GM12878 (cell line): ENCODE data around the gene CDYL. TPM values are rescaled to one million over a fixed set of nuclear protein-coding genes. Genes with fewer than 3 reads are reported as not detected.

ENCODE experiments used
- ATAC-seq: fragments of 200-7000 bp; cut with Tn5 transposase; 3 replicates; pipeline ENCODE4 v1.9.1; 2020; ENCODE audit warnings: mild to moderate bottlenecking, moderate library complexity
- BruUV-seq: library from RNA; stranded (reverse); fragments of 400-500 nt; replicated peaks from 2 replicates; lab custom pipeline; 2021; lab: Mats Ljungman, UMichigan
- CTCF ChIA-PET: fragments of 300-600 bp; sonication (Branson Sonifier 250); formaldehyde crosslinking; extraction: SDS; loops from one replicate; lab custom pipeline; 2021; ENCODE audit warnings: inconsistent platforms; lab: Yijun Ruan, JAX
- POLR2A ChIA-PET: fragments of 350-600 bp; formaldehyde crosslinking; extraction: SDS; loops from one replicate; lab custom pipeline; 2021; ENCODE audit warnings: inconsistent platforms; lab: Charles Lee
- RAD21 ChIA-PET: fragments of 300-600 bp; sonication (Branson Sonifier 250); formaldehyde crosslinking; loops from one replicate; lab custom pipeline; 2023; ENCODE audit warnings: antibody characterized with exemption; ENCODE audit not compliant: unreplicated experiment; lab: Charles Lee
- SMC1A ChIA-PET: fragments of 300-600 bp; sonication (Branson Sonifier 250); formaldehyde crosslinking; loops from one replicate; lab custom pipeline; 2023; ENCODE audit not compliant: unreplicated experiment, uncharacterized antibody; lab: Charles Lee
- DNase-seq: peaks from one replicate; pipeline ENCODE4 v3.0.0-alpha.2; 2011; ENCODE audit warnings: low read depth, low spot score
- FAIRE-seq: peaks from 3 replicates; lab custom pipeline; 2011; peaks lifted over from hg19 to GRCh38; lab: Jason Lieb, UNC
- H2AFZ ChIP-seq: 2 replicates; pipeline ENCODE4 v1.6.0; 2011; ENCODE audit warnings: low read depth, low read length, control low read depth; ENCODE audit not compliant: control insufficient read depth
- H3K27ac ChIP-seq: 2 replicates; pipeline ENCODE4 v1.5.1; 2011; ENCODE audit warnings: control low read depth; ENCODE audit not compliant: control insufficient read depth, insufficient read depth
- H3K27me3 ChIP-seq, 2 experiments: replicated peaks in 1 of 2; 2 replicates each; pipeline versions ENCODE4 v1.6.0 to v1.6.1; 2011; ENCODE audit warnings: low read length in 1 of 2; ENCODE audit not compliant: control insufficient read depth in 2 of 2, insufficient read depth in 2 of 2
- H3K36me3 ChIP-seq, 2 experiments: 2 replicates each; pipeline ENCODE4 v1.5.1; 2011; ENCODE audit warnings: low read length in 1 of 2; ENCODE audit not compliant: control insufficient read depth in 2 of 2, insufficient read depth in 2 of 2
- H3K4me1 ChIP-seq: 2 replicates; pipeline ENCODE4 v1.6.1; 2011; ENCODE audit warnings: mild to moderate bottlenecking, low read length, moderate library complexity, mixed read lengths; ENCODE audit not compliant: control insufficient read depth, insufficient read depth
- H3K4me2 ChIP-seq: 2 replicates; pipeline ENCODE4 v1.6.0; 2011; ENCODE audit warnings: control low read depth; ENCODE audit not compliant: control insufficient read depth, insufficient read depth
- H3K4me3 ChIP-seq: fragments of 200-600 bp; sonication (generic); 2 replicates; pipeline ENCODE4 v1.5.1; 2016
- H3K79me2 ChIP-seq: 2 replicates; pipeline ENCODE4 v1.6.0; 2011; ENCODE audit warnings: low read length; ENCODE audit not compliant: control insufficient read depth, insufficient read depth
- H3K9ac ChIP-seq: 2 replicates; pipeline ENCODE4 v1.8.0; 2011; ENCODE audit warnings: low read length, control low read depth, mixed read lengths; ENCODE audit not compliant: control insufficient read depth, insufficient read depth
- H3K9me3 ChIP-seq: replicated peaks from 3 replicates; pipeline ENCODE4 v1.5.1; 2011; ENCODE audit warnings: mild to moderate bottlenecking, low read length; ENCODE audit not compliant: control insufficient read depth, insufficient read depth
- H4K20me1 ChIP-seq: 2 replicates; pipeline ENCODE4 v1.6.0; 2011; ENCODE audit not compliant: control insufficient read depth, insufficient read depth
- E2F8 ChIP-seq: fragments of 450-650 bp; IDR thresholded peaks from 2 replicates; pipeline ENCODE4 v1.6.1; 2018; ENCODE audit warnings: mild to moderate bottlenecking, low read depth, moderate library complexity; ENCODE audit not compliant: partially characterized antibody
- FOXM1 ChIP-seq: IDR thresholded peaks from 2 replicates; pipeline ENCODE4 v1.6.1; 2012; ENCODE audit warnings: low read depth, mild to moderate bottlenecking, inconsistent platforms, low read length, moderate library complexity
- SMAD1 ChIP-seq: fragments of 450-650 bp; IDR thresholded peaks from 2 replicates; pipeline ENCODE4 v1.6.1; 2018; ENCODE audit warnings: mild to moderate bottlenecking, low read depth; ENCODE audit not compliant: partially characterized antibody
- SPI1 ChIP-seq: IDR thresholded peaks from 2 replicates; pipeline ENCODE4 v1.6.1; 2011; ENCODE audit warnings: low read depth, mild to moderate bottlenecking, low read length, moderate library complexity, borderline replicate concordance; ENCODE audit not compliant: insufficient read depth
- SREBF1 ChIP-seq: IDR thresholded peaks from 2 replicates; pipeline ENCODE4 v1.6.1; 2012; ENCODE audit warnings: mild to moderate bottlenecking, low read length
- TCF12 ChIP-seq: IDR thresholded peaks from 2 replicates; pipeline ENCODE4 v1.6.1; 2011; ENCODE audit warnings: low read depth, mild to moderate bottlenecking, low read length
- ZBTB4 ChIP-seq: fragments of 450-650 bp; formaldehyde crosslinking; IDR thresholded peaks from 2 replicates; pipeline ENCODE4 v1.4.0; 2022; ENCODE audit warnings: mild to moderate bottlenecking, moderate library complexity
- ZBTB40 ChIP-seq: fragments of 450-650 bp; IDR thresholded peaks from 2 replicates; pipeline ENCODE4 v1.6.1; 2016; ENCODE audit warnings: mild to moderate bottlenecking, moderate library complexity, borderline replicate concordance
- WGBS: methylation state at CpG from one replicate; pipeline ENCODE4 v1.1.6; 2016; ENCODE audit warnings: low lambda C conversion rate; ENCODE audit not compliant: insufficient replicate concordance, insufficient coverage; ENCODE audit errors: missing lambda C conversion rate; 5-methylcytosine and 5-hydroxymethylcytosine counted together
- in situ Hi-C: fragments of 300-500 bp; cut with MboI; formaldehyde crosslinking; loops from 9 replicates; pipeline ENCODE4 v1.14.3; 2018; ENCODE audit warnings: mixed read lengths
- intact Hi-C: fragments of 100-400 bp; cut with micrococcal nuclease; formaldehyde crosslinking; loops from one replicate; pipeline ENCODE4 v1.14.2; 2022; ENCODE audit not compliant: unreplicated experiment
- polyA plus RNA-seq, 11 experiments: library from polyadenylated mRNA; depleted of rRNA in 4 of 11; unstranded in 6 of 11; stranded (reverse) in 5 of 11; fragments of >200 nt; fragmentation: Nextera tagmentation in 4 of 11; fragmentation: Illumina TruSeq in 1 of 11; extraction: Ambion mirVana in 4 of 11; extraction: Trizol in 1 of 11; gene quantifications; 1 replicate in 1 of 11; 2 replicates in 10 of 11; pipeline versions ENCODE4 v1.2.1 to v1.2.3, GENCODE V29; 2011 to 2016; ENCODE audit warnings: inconsistent platforms in 2 of 11, missing spikeins in 2 of 11, low read depth in 1 of 11
- total RNA-seq, 4 experiments: library from RNA; depleted of rRNA in 3 of 4; stranded (reverse); fragments of >200 nt in 3 of 4; fragmentation: Illumina TruSeq in 1 of 4; extraction: Trizol in 1 of 4; gene quantifications; 2 replicates each; pipeline versions ENCODE4 v1.2.1 to v1.2.3, GENCODE V29; 2013 to 2021
- TF ChIP-seq, protein P1 (sequence below): IDR thresholded peaks from 2 replicates; pipeline ENCODE4 v1.6.1; 2011; ENCODE audit warnings: borderline replicate concordance, low read depth, mild to moderate bottlenecking, moderate library complexity, low read length; ENCODE audit not compliant: insufficient read depth, poor library complexity, severe bottlenecking

CDYL gene
- total and polyA plus RNA-seq, 10 of the 15 experiments (the other 5 are each of a cell fraction or from before 2014, with no cell fraction given) = 9.3 to 61.2 (median 28.5) TPM

- TF ChIP-seq ZBTB4 (CRISPR knock-in tag) (no peak), SPI1 (no peak)
- TF ChIP-seq, protein P1, sequence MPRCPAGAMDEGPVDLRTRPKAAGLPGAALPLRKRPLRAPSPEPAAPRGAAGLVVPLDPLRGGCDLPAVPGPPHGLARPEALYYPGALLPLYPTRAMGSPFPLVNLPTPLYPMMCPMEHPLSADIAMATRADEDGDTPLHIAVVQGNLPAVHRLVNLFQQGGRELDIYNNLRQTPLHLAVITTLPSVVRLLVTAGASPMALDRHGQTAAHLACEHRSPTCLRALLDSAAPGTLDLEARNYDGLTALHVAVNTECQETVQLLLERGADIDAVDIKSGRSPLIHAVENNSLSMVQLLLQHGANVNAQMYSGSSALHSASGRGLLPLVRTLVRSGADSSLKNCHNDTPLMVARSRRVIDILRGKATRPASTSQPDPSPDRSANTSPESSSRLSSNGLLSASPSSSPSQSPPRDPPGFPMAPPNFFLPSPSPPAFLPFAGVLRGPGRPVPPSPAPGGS = no peak
These were observed 48.4 kb upstream of the CDYL start (continued) for GRCh38 chr6:4727671-4728435.

DNA sequence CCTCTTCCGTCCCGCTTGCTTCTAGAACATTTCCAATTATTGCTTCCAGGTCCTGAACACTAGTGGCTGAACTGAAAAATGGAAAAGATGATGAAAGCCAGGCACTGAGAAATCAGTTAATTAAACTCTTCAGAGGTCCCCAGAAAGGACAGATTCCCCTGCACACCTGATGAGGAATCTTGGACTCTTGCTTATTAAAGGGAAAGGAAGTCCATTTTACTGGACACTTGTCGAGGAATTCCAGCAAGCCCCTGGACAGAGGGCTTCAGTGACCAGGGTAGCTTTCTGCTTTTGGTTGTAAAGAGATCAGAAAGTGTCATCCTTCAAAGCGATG is 47.8 kb upstream of the CDYL start:
- Histone ChIP-seq H3K4me1 (no peaks in the 10 kb centered on the region; the same call in 1 of the 2 replicates), H3K9me3 (no peaks in the 10 kb centered on the region), H2AFZ (no peak overlapping the region), H3K9ac (no peak overlapping the region), H3K27me3 (no peaks in the 10 kb centered on the region; a peak in 1 of 4 replicates), H3K4me2 (no peak overlapping the region), H4K20me1 (no peaks in the 10 kb centered on the region), H3K4me3 (no peak overlapping the region), H3K36me3 (no peaks in the 10 kb centered on the region), H3K27ac (no peak overlapping the region), H3K79me2 (no peaks in the 10 kb centered on the region)
- no peak for DNase-seq
- BruUV-seq = no TSS peak
- intact Hi-C loops (no loop called here), in situ Hi-C loops (no loop called here)
- POLR2A ChIA-PET = no interaction called here
- no peak for ATAC-seq
- no peak for FAIRE-seq
- CTCF ChIA-PET = interaction anchor here (1.5 kb wide), 1 partner anchor 12 kb away, joined by 3 read pairs; no protein-coding TSS in a partner anchor
- RAD21 ChIA-PET = no interaction called here
- 83% methylated on average over 4 of the region's 4 CpGs for WGBS
- SMC1A ChIA-PET = no interaction called here
- no peak for TF ChIP-seq TCF12
- no peak for TF ChIP-seq SREBF1
- TF ChIP-seq SMAD1 = no peak
- TF ChIP-seq ZBTB40 = no peak
- TF ChIP-seq E2F8 = no peak
- no peak for TF ChIP-seq FOXM1
